Neural progenitor cell (in vitro differentiated cells): ENCODE measurements around the gene BEND7. TPM values are rescaled to one million over a fixed set of nuclear protein-coding genes. Genes with fewer than 3 reads are reported as not detected.

ENCODE experiments used
- DNase-seq: peaks from one replicate; pipeline ENCODE4 v3.0.0-alpha.2; 2016; ENCODE audit warnings: low spot score
- H2AFZ ChIP-seq: fragments of 200-600 bp; sonication (generic); replicated peaks from 2 replicates; pipeline ENCODE4 v1.6.1; 2016; ENCODE audit warnings: antibody characterized with exemption
- H3F3A ChIP-seq: fragments of 200-600 bp; sonication (generic); 2 replicates; pipeline ENCODE4 v1.6.1; 2016; ENCODE audit warnings: antibody characterized with exemption, low read depth
- H3K27ac ChIP-seq: fragments of 200-600 bp; sonication (generic); 2 replicates; pipeline ENCODE4 v1.5.1; 2016; ENCODE audit warnings: mild to moderate bottlenecking
- H3K27me3 ChIP-seq: fragments of 200-600 bp; sonication (generic); 2 replicates; pipeline ENCODE4 v1.6.1; 2016; ENCODE audit warnings: mild to moderate bottlenecking, moderate library complexity
- H3K36me3 ChIP-seq: fragments of 200-600 bp; sonication (generic); 2 replicates; pipeline ENCODE4 v1.5.1; 2016
- H3K4me1 ChIP-seq: fragments of 200-600 bp; sonication (generic); 2 replicates; pipeline ENCODE4 v1.6.1; 2016; ENCODE audit warnings: mixed run types
- H3K4me2 ChIP-seq: fragments of 200-600 bp; sonication (generic); 2 replicates; pipeline ENCODE4 v1.6.1; 2016
- H3K4me3 ChIP-seq: fragments of 200-600 bp; sonication (generic); 2 replicates; pipeline ENCODE4 v1.5.1; 2016
- H3K79me2 ChIP-seq: fragments of 200-600 bp; sonication (generic); 2 replicates; pipeline ENCODE4 v1.6.1; 2016; ENCODE audit warnings: low read depth
- H3K9ac ChIP-seq: fragments of 200-600 bp; sonication (generic); 2 replicates; pipeline ENCODE4 v1.6.1; 2016
- H3K9me3 ChIP-seq: fragments of 200-600 bp; sonication (generic); 2 replicates; pipeline ENCODE4 v1.5.1; 2016; ENCODE audit warnings: low read depth
- H4K20me1 ChIP-seq: fragments of 200-600 bp; sonication (generic); 2 replicates; pipeline ENCODE4 v1.6.1; 2016; ENCODE audit warnings: low read depth
- H3K27ac Mint-ChIP-seq: 3 replicates; pipeline ENCODE4 v1.8.0; 2021; ENCODE audit warnings: mixed read lengths
- H3K27me3 Mint-ChIP-seq: 2 replicates; pipeline ENCODE4 v1.8.0; 2022; ENCODE audit warnings: low read depth, mild to moderate bottlenecking, inconsistent platforms, moderate library complexity, mixed read lengths; ENCODE audit not compliant: insufficient read depth
- H3K36me3 Mint-ChIP-seq: 3 replicates; pipeline ENCODE4 v1.8.0; 2021; ENCODE audit warnings: mixed read lengths
- H3K4me1 Mint-ChIP-seq: 3 replicates; pipeline ENCODE4 v1.8.0; 2021; ENCODE audit warnings: mixed read lengths
- H3K4me3 Mint-ChIP-seq: 3 replicates; pipeline ENCODE4 v1.8.0; 2021; ENCODE audit warnings: mild to moderate bottlenecking, moderate library complexity, mixed read lengths
- H3K9me3 Mint-ChIP-seq: 3 replicates; pipeline ENCODE4 v1.8.0; 2020; ENCODE audit warnings: mixed read lengths
- EZH2 ChIP-seq: fragments of 200-600 bp; sonication (generic); IDR thresholded peaks from 2 replicates; pipeline ENCODE4 v1.6.1; 2017; ENCODE audit warnings: antibody characterized with exemption, mild to moderate bottlenecking, moderate library complexity
- EZH2phosphoT487 ChIP-seq: fragments of 200-600 bp; sonication (generic); IDR thresholded peaks from 2 replicates; pipeline ENCODE4 v1.6.1; 2017; ENCODE audit warnings: antibody characterized with exemption
- small RNA-seq: library from RNA; depleted of rRNA; stranded (forward); fragments of <200 nt; gene quantifications from one replicate; pipeline ENCODE3, GENCODE V24; 2015
- total RNA-seq: library from RNA; depleted of rRNA; stranded (reverse); fragments of >200 nt; gene quantifications from 2 replicates; pipeline ENCODE4 v1.2.3, GENCODE V29; 2015; ENCODE audit warnings: low replicate concordance
- TF ChIP-seq, protein P1 (sequence below): fragments of 200-600 bp; sonication (generic); IDR thresholded peaks from 2 replicates; pipeline ENCODE4 v1.5.1; 2017; ENCODE audit warnings: antibody characterized with exemption, mild to moderate bottlenecking

The BEND7 gene
- total RNA-seq, 1 donor from 2014 or later = 7.5 TPM

DNA sequence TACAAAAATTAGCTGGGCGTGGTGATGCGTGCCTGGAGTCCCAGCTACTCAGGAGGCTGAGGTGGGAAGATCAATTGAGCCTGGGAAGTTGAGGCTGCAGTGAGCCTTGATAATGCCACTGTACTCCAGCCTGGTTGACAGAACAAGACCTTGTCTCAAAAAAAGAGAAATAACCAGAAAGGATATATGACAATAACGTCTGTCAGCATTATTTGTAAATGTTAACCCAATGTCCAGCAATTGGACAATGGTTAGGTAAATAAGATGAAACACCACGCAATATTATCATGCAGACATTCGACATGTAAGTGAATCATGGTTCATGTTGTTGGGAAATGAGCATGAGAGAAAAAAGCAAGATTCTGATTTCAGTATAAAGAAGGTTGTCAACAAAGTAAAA is 136.1 kb downstream of the BEND7 start:
- TF ChIP-seq EZH2phosphoT487 (no peak), EZH2 (no peak)
- TF ChIP-seq, protein P1, sequence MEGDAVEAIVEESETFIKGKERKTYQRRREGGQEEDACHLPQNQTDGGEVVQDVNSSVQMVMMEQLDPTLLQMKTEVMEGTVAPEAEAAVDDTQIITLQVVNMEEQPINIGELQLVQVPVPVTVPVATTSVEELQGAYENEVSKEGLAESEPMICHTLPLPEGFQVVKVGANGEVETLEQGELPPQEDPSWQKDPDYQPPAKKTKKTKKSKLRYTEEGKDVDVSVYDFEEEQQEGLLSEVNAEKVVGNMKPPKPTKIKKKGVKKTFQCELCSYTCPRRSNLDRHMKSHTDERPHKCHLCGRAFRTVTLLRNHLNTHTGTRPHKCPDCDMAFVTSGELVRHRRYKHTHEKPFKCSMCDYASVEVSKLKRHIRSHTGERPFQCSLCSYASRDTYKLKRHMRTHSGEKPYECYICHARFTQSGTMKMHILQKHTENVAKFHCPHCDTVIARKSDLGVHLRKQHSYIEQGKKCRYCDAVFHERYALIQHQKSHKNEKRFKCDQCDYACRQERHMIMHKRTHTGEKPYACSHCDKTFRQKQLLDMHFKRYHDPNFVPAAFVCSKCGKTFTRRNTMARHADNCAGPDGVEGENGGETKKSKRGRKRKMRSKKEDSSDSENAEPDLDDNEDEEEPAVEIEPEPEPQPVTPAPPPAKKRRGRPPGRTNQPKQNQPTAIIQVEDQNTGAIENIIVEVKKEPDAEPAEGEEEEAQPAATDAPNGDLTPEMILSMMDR = no peak
- Histone ChIP-seq H3K9ac (no peak overlapping the region), H3K27ac (no peak overlapping the region), H4K20me1 (no peaks in the 10 kb centered on the region), H3K27me3 (no peaks in the 10 kb centered on the region), H3K4me1 (no peaks in the 10 kb centered on the region), H2AFZ (no peak overlapping the region), H3K79me2 (no peaks in the 10 kb centered on the region), H3K36me3 (no peaks in the 10 kb centered on the region), H3K4me2 (no peak overlapping the region), H3K4me3 (no peak overlapping the region), H3F3A (no peaks in the 10 kb centered on the region), H3K9me3 (no peaks in the 10 kb centered on the region)
- H3K27me3 Mint-ChIP-seq = no peaks in the 10 kb centered on the region
- no peak for DNase-seq
- no peak overlapping the region for H3K4me3 Mint-ChIP-seq
- H3K36me3 Mint-ChIP-seq = no peaks in the 10 kb centered on the region
- H3K4me1 Mint-ChIP-seq = peaks cover 5% of the 10 kb centered on the region
- H3K9me3 Mint-ChIP-seq = no peaks in the 10 kb centered on the region
- no peak overlapping the region for H3K27ac Mint-ChIP-seq

Small RNA genes within 50 kb of the gene (small RNA-seq; reads per million reads assigned to genes)
- gene RF00019 = not detected

Other genes with a start within 250 kb of the BEND7 start
- 14.6 and 22.2 TPM in 2 replicates for gene PHYH, start 228.9 kb downstream of the BEND7 start, total RNA-seq
- 94.9 and 95.9 TPM in 2 replicates for gene SEPHS1, start 180.7 kb downstream of the BEND7 start, total RNA-seq
- 22.2 and 30.8 TPM in 2 replicates for gene PRPF18, start 58.0 kb upstream of the BEND7 start, total RNA-seq